ENCODE measurements around the gene SPTBN1. TPM values are rescaled to one million over a fixed set of nuclear protein-coding genes. Genes with fewer than 3 reads are reported as not detected.
"Not testable (repeated sequence)": the region's sequence is repeated elsewhere in the genome, so short reads cannot be mapped to it uniquely, and the experiment has no call there.

The SPTBN1 gene
- polyA plus RNA-seq, 1 donor: 168 TPM

- H3K36me3 ChIP-seq (ENCODE audit: control insufficient read depth, insufficient read depth, low read length): peaks cover 4% of the 10 kb centered on the region
- WGBS (ENCODE audit: insufficient coverage, low lambda C conversion rate): no CpG with 5 or more reads among the region's 9 CpGs
- no peak overlapping the region for H3K27ac ChIP-seq (ENCODE audit: low read length)
- no peak for DNase-seq
- H3K9me3 ChIP-seq (ENCODE audit: control insufficient read depth, low read depth, low read length): no peaks in the 10 kb centered on the region
- H3K4me3 ChIP-seq (ENCODE audit: low read length): no peak overlapping the region
- H3K4me1 ChIP-seq (ENCODE audit: control insufficient read depth, insufficient read depth, low read length): no peaks in the 10 kb centered on the region
- no peaks in the 10 kb centered on the region for H3K27me3 ChIP-seq (ENCODE audit: control insufficient read depth, insufficient read depth, low read length)
Observed at GRCh38 chr2:54525321-54525720, 69.2 kb downstream of the SPTBN1 start.

DNA sequence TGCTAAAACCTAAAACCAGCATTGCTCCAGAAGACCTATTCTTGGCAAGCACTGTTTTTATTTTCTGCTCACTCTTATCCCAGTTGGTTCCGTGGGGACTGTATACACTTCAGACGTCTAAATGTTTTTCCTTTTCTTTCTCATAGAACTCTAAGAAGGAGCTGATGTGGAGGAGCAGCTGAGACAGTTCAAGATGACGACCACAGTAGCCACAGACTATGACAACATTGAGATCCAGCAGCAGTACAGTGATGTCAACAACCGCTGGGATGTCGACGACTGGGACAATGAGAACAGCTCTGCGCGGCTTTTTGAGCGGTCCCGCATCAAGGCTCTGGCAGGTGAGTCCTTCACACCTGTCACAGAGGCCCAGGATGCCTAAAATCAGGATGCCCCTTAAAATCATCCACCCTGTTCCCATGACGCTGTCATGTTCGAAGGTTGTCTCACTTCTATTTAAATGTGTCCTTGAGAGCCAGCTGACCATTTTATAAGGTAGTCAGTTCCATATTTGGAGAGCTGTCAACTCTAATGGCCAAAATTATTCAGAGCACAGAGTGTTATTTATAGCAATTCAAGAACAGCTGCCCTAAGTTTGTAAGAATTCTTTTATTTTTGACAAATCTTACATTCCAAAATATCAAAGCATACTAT, 70.2 kb downstream of the SPTBN1 start:
- DNase-seq: no peak
- Histone ChIP-seq H3K4me3 (ENCODE audit: low read length) (no peak overlapping the region), H3K9me3 (ENCODE audit: control insufficient read depth, low read depth, low read length) (no peaks in the 10 kb centered on the region), H3K4me1 (ENCODE audit: control insufficient read depth, insufficient read depth, low read length) (peaks cover 8% of the 10 kb centered on the region), H3K27me3 (ENCODE audit: control insufficient read depth, insufficient read depth, low read length) (no peaks in the 10 kb centered on the region), H3K27ac (ENCODE audit: low read length) (no peak overlapping the region), H3K36me3 (ENCODE audit: control insufficient read depth, insufficient read depth, low read length) (peaks cover 4% of the 10 kb centered on the region)
- WGBS (ENCODE audit: insufficient coverage, low lambda C conversion rate): 100% methylated on average over 1 of the region's 12 CpGs

DNA sequence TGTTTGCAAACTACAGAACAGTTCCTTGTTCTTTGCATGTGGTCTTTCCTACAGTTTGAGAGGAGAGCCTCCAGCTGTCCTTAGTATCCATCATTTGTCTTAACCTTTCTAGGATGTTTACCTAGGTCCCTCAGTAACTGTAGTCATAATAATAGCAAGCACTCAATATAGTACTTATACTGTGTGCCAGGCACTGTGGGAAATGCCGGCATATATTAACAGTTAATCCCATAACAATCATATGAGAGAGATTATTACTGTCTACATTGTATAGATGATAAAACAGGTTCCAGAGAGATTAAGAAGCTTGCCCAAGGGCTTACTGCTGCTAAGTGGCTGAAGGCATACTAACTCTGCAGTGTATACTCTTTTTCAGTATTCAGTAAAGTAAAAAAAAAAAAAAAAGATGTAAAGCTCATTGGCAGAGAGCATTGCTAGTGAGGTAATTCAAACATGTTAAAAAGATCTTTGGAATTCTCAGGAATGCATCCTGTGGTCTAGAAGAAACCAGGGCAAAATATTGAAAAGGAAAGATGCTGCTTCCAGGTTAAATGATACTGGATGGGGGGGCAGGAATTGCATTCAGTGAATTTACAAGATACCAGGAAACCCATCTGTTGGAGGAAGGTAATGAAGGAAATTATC, 72.3 kb downstream of the SPTBN1 start:
- Histone ChIP-seq H3K36me3 (ENCODE audit: control insufficient read depth, insufficient read depth, low read length) (peaks cover 4% of the 10 kb centered on the region), H3K9me3 (ENCODE audit: control insufficient read depth, low read depth, low read length) (no peaks in the 10 kb centered on the region), H3K27me3 (ENCODE audit: control insufficient read depth, insufficient read depth, low read length) (no peaks in the 10 kb centered on the region), H3K27ac (ENCODE audit: low read length) (no peak overlapping the region), H3K4me1 (ENCODE audit: control insufficient read depth, insufficient read depth, low read length) (peaks cover 18% of the 10 kb centered on the region), H3K4me3 (ENCODE audit: low read length) (no peak overlapping the region)
- WGBS (ENCODE audit: insufficient coverage, low lambda C conversion rate): no CpG with 5 or more reads among the region's 1 CpG
- DNase-seq: peak in 1 of 2 donors; percentile 22

- Histone ChIP-seq H3K27ac (ENCODE audit: low read length) (peak overlapping the region; percentile 67), H3K4me1 (ENCODE audit: control insufficient read depth, insufficient read depth, low read length) (peaks cover 27% of the 10 kb centered on the region)
- DNase-seq; H3K9me3 ChIP-seq (ENCODE audit: control insufficient read depth, low read depth, low read length); H3K36me3 ChIP-seq (ENCODE audit: control insufficient read depth, insufficient read depth, low read length); H3K4me3 ChIP-seq (ENCODE audit: low read length); H3K27me3 ChIP-seq (ENCODE audit: control insufficient read depth, insufficient read depth, low read length): not testable (repeated sequence)
- WGBS (ENCODE audit: insufficient coverage, low lambda C conversion rate): no CpG with 5 or more reads among the region's 1 CpG
Observed at GRCh38 chr2:54529518-54529917, 73.4 kb downstream of the SPTBN1 start.

- no CpG with 5 or more reads among the region's 2 CpGs for WGBS (ENCODE audit: insufficient coverage, low lambda C conversion rate)
- no peaks in the 10 kb centered on the region for H3K27me3 ChIP-seq (ENCODE audit: control insufficient read depth, insufficient read depth, low read length)
- peaks cover 31% of the 10 kb centered on the region for H3K4me1 ChIP-seq (ENCODE audit: control insufficient read depth, insufficient read depth, low read length)
- no peaks in the 10 kb centered on the region for H3K9me3 ChIP-seq (ENCODE audit: control insufficient read depth, low read depth, low read length)
- peaks cover 4% of the 10 kb centered on the region for H3K36me3 ChIP-seq (ENCODE audit: control insufficient read depth, insufficient read depth, low read length)
- H3K4me3 ChIP-seq (ENCODE audit: low read length): no peak overlapping the region
- H3K27ac ChIP-seq (ENCODE audit: low read length): peak overlapping the region; percentile 67
- peak in 1 of 2 donors; percentile 26 for DNase-seq
Observed at GRCh38 chr2:54529935-54530334, 73.8 kb downstream of the SPTBN1 start.

DNA sequence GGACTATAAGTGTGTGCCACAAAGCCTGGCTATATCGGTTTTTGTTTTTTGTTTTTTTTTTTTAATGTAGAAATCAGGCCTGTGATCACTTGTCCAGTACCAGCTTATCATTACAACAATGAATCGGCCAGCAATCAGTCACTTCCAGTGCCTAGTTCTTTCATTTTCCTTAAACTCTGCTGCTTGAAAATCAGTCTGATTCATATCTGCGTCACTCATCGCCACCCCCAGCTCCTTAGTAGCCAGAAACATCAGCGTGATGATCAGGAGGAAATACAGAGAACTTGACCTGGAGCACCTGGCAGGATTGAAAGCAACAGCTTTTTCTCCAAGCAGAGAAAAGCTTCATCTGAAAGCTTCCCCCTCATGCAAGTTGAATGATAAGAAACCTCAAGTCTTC, 75.4 kb downstream of the SPTBN1 start:
- peaks cover 33% of the 10 kb centered on the region for H3K4me1 ChIP-seq (ENCODE audit: control insufficient read depth, insufficient read depth, low read length)
- no peaks in the 10 kb centered on the region for H3K9me3 ChIP-seq (ENCODE audit: control insufficient read depth, low read depth, low read length)
- H3K36me3 ChIP-seq (ENCODE audit: control insufficient read depth, insufficient read depth, low read length): no peaks in the 10 kb centered on the region
- no peaks in the 10 kb centered on the region for H3K27me3 ChIP-seq (ENCODE audit: control insufficient read depth, insufficient read depth, low read length)
- no peak for DNase-seq
- no peak overlapping the region for H3K4me3 ChIP-seq (ENCODE audit: low read length)
- H3K27ac ChIP-seq (ENCODE audit: low read length): peak overlapping the region; percentile 93
- 38% methylated on average over 2 of the region's 5 CpGs for WGBS (ENCODE audit: insufficient coverage, low lambda C conversion rate)

- Histone ChIP-seq H3K36me3 (ENCODE audit: control insufficient read depth, insufficient read depth, low read length) (no peaks in the 10 kb centered on the region), H3K4me1 (ENCODE audit: control insufficient read depth, insufficient read depth, low read length) (peaks cover 33% of the 10 kb centered on the region), H3K27me3 (ENCODE audit: control insufficient read depth, insufficient read depth, low read length) (no peaks in the 10 kb centered on the region), H3K4me3 (ENCODE audit: low read length) (no peak overlapping the region), H3K27ac (ENCODE audit: low read length) (peak overlapping the region; percentile 93), H3K9me3 (ENCODE audit: control insufficient read depth, low read depth, low read length) (no peaks in the 10 kb centered on the region)
- no peak for DNase-seq
- no CpG with 5 or more reads among the region's 1 CpG for WGBS (ENCODE audit: insufficient coverage, low lambda C conversion rate)
Observed at GRCh38 chr2:54534221-54534620, 78.1 kb downstream of the SPTBN1 start.

- Histone ChIP-seq H3K4me1 (ENCODE audit: control insufficient read depth, insufficient read depth, low read length) (peaks cover 33% of the 10 kb centered on the region), H3K4me3 (ENCODE audit: low read length) (no peak overlapping the region), H3K27me3 (ENCODE audit: control insufficient read depth, insufficient read depth, low read length) (no peaks in the 10 kb centered on the region), H3K9me3 (ENCODE audit: control insufficient read depth, low read depth, low read length) (no peaks in the 10 kb centered on the region), H3K27ac (ENCODE audit: low read length) (peak overlapping the region; percentile 93), H3K36me3 (ENCODE audit: control insufficient read depth, insufficient read depth, low read length) (no peaks in the 10 kb centered on the region)
- no peak for DNase-seq
- no CpG with 5 or more reads among the region's 2 CpGs for WGBS (ENCODE audit: insufficient coverage, low lambda C conversion rate)
Observed at GRCh38 chr2:54534625-54535024, 78.5 kb downstream of the SPTBN1 start.

GRCh38 chr2:54535599-54536195, 79.6 kb downstream of the SPTBN1 start:
- WGBS (ENCODE audit: insufficient coverage, low lambda C conversion rate): 100% methylated on average over 1 of the region's 4 CpGs
- Histone ChIP-seq H3K4me3 (ENCODE audit: low read length) (no peak overlapping the region), H3K36me3 (ENCODE audit: control insufficient read depth, insufficient read depth, low read length) (no peaks in the 10 kb centered on the region), H3K27ac (ENCODE audit: low read length) (peak overlapping the region; percentile 93), H3K9me3 (ENCODE audit: control insufficient read depth, low read depth, low read length) (no peaks in the 10 kb centered on the region), H3K27me3 (ENCODE audit: control insufficient read depth, insufficient read depth, low read length) (no peaks in the 10 kb centered on the region), H3K4me1 (ENCODE audit: control insufficient read depth, insufficient read depth, low read length) (peaks cover 31% of the 10 kb centered on the region)
- peak in 1 of 2 donors; percentile 33 for DNase-seq

DNA sequence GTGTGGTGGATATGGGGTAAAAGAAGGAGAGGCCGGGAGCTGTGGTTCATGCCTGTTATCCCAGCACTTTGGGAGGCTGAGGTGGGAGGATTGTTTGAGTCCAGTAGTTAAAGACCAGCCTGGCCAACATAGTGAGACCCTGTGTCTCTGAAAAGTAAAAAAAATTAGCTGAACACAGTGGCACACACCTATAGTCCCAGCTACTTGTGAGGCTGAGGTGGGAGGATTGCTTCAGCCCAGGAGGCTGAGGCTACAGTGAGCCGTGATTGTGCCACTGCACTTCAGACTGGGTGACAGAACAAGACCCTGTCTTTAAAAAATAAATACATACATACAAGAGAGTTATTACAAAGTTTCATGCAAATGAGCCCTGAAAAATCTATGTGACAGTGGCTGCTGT, 80.6 kb downstream of the SPTBN1 start:
- no CpG with 5 or more reads among the region's 2 CpGs for WGBS (ENCODE audit: insufficient coverage, low lambda C conversion rate)
- Histone ChIP-seq H3K4me1 (ENCODE audit: control insufficient read depth, insufficient read depth, low read length) (peaks cover 21% of the 10 kb centered on the region), H3K9me3 (ENCODE audit: control insufficient read depth, low read depth, low read length) (no peaks in the 10 kb centered on the region), H3K27ac (ENCODE audit: low read length) (no peak overlapping the region), H3K4me3 (ENCODE audit: low read length) (no peak overlapping the region), H3K27me3 (ENCODE audit: control insufficient read depth, insufficient read depth, low read length) (no peaks in the 10 kb centered on the region), H3K36me3 (ENCODE audit: control insufficient read depth, insufficient read depth, low read length) (no peaks in the 10 kb centered on the region)
- DNase-seq: no peak

All from large intestine (tissue), 3 donors.